GM13976 (cell line): ENCODE measurements around the gene GPC5.

Experiments
- DNase-seq: peaks from one replicate; pipeline ENCODE4 v3.0.0; 2012; ENCODE audit warnings: low spot score
- CTCF ChIP-seq: IDR thresholded peaks from 2 replicates; pipeline ENCODE4 v1.5.1; 2012; ENCODE audit warnings: borderline replicate concordance, mild to moderate bottlenecking; ENCODE audit not compliant: insufficient read depth; ENCODE audit errors: extremely low read depth, missing control alignments, control extremely low read depth
- in situ Hi-C: fragments of 300-500 bp; cut with MboI; formaldehyde crosslinking; loops from one replicate; pipeline ENCODE4 v1.12.0; 2022; ENCODE audit warnings: low sequenced_read_pairs, mixed read lengths, inconsistent platforms; ENCODE audit not compliant: unreplicated experiment

The GPC5 gene

DNA sequence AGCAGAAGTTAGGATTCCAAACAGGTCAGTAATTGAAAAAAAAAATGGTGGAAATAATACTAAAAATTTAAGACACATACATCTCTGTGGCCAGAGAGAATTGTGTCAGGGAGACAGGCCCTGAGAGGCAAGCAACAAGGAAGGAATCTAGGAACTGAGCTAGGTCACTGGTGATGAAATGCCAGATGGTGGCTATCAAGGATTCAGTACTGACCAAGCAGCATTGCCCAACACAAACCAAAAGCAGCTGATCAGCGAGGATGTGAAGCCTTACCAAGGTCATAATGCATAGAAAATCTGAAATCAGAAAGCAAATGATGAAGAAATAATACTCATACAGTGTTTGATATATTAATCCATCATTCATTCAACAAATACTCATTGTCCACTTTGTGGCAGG is 905.0 kb downstream of the GPC5 start:
- TF ChIP-seq CTCF = no peak
- no peak for DNase-seq
- in situ Hi-C loops = no loop called here

DNA sequence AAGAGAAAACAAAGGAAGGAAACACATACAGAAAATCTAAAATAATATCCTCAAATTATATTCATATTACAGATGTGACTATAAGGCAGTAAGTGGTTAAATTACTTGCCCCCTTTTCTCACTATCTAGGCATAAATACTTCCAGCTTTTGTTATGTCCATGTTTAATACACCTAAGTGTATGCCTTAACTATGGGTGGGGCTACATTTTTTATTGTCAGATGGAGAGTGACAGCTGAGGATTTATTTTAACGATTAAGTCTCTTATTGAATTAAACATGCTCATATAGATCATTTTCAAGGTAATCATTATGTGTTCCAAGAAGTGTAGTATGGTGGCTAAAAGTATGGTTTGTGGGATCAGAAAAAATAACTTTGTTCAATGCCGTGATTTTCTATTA is 909.3 kb downstream of the GPC5 start:
- in situ Hi-C loops = no loop called here
- DNase-seq = no peak
- TF ChIP-seq CTCF = no peak

DNA sequence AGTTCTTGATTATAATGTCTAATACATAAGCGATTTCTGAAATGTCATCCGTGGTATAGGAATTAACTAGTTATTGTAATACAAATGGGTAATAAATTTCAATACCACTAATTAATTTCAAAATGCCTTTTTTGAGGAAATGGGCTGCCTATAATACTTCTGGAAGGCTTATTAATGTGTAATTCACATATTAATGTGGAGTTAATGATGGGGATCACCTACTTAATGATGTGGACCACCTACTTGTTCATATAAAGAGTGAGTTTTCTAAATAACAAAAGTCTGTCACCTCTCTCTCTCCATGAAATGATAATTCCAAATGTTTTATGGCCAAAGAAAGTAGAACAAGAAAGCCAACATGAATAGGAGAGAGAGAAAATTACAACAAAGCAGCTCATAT is 914.4 kb downstream of the GPC5 start:
- DNase-seq = no peak
- TF ChIP-seq CTCF = no peak
- in situ Hi-C loops = no loop called here

GRCh38 chr13:92313382-92313781 is 915.0 kb downstream of the GPC5 start:
- DNase-seq = no peak
- TF ChIP-seq CTCF = no peak
- in situ Hi-C loops = no loop called here

DNA sequence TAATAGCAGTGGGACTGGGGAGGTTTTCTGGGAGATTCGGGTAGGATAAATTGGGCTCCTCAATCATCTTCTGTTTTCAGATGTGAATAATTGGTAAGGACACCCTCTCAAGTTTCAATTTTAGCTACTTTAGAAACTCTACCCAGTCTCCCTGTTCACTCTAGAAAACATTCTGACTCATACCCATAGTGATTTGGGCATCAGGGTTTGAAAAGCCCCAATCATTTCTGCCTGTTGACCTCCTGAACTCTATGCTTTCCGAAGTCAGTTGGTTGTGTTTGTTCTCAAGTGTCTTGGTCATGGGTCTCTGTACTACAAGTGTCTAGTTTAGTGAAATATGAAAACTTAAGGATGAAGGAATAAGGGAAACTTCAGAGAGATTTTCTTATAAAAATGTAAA is 916.8 kb downstream of the GPC5 start:
- TF ChIP-seq CTCF = no peak
- no peak for DNase-seq
- in situ Hi-C loops = no loop called here

DNA sequence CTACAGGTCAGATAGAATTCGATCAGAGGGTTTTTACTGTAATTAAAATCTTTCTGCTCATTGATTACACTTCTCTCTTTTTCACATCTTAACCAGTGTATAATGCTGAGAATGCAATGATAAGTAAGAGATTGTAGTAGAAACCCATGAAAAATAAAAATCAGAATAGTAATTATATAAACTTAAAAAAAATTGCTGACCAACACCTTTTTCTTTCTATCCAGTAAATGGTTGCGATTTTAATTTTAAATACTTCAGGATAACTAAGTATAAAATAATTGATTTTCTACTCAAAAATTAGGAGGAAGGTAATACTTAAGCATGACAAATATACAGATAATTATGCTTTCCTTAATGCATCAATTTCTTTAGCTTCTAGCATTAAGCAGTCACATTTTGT is 917.6 kb downstream of the GPC5 start:
- TF ChIP-seq CTCF = no peak
- DNase-seq = no peak
- in situ Hi-C loops = no loop called here

GRCh38 chr13:92317066-92317465 is 918.6 kb downstream of the GPC5 start:
- in situ Hi-C loops = no loop called here
- no peak for DNase-seq
- TF ChIP-seq CTCF = no peak
